GM21619 (cell line): ENCODE results near the gene GPATCH11.

Experiments used
- ATAC-seq: cut with Tn5 transposase; IDR thresholded peaks from one replicate; pipeline ENCODE4 v1.9.1; 2021; ENCODE audit not compliant: unreplicated experiment

GPATCH11 gene

DNA sequence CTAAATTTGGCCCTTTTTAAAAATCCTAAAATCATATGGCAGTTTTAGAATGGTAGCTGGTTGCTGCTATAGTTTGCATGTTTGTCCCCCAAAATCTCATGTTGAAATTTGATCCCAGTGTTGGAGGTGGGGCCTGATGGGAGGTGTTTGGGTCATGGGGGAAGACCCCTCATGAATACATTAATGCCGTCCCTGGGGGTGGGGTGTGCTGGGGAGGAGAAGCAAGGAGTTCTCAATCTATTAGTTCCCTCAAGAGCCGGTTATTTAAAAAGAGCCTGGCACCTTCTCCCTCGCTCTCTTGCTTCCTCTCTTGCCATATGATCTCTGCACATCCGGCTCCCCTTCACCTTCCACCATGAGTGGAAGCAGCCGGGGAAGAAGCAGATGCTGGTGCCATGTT is 20.8 kb downstream of the GPATCH11 start:
- no peak for ATAC-seq

DNA sequence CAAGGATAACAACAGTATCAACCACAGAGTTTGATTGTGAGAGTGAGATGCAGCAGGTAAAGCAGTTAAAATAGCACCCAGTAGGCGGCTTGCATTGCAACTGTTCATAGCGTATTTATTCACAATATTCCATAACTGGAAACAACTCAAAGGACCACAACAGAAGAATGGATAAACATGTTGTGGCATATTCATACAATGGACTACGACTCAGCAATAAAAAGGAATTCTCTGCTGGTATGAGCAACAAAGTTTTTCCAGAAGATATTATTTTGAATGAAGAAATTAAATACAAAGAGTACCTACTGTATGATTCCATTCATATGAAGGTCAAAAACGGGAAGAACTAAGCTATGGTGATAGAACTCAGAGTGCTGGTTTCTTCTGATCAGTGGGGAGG is 25.2 kb downstream of the GPATCH11 start:
- no peak for ATAC-seq

DNA sequence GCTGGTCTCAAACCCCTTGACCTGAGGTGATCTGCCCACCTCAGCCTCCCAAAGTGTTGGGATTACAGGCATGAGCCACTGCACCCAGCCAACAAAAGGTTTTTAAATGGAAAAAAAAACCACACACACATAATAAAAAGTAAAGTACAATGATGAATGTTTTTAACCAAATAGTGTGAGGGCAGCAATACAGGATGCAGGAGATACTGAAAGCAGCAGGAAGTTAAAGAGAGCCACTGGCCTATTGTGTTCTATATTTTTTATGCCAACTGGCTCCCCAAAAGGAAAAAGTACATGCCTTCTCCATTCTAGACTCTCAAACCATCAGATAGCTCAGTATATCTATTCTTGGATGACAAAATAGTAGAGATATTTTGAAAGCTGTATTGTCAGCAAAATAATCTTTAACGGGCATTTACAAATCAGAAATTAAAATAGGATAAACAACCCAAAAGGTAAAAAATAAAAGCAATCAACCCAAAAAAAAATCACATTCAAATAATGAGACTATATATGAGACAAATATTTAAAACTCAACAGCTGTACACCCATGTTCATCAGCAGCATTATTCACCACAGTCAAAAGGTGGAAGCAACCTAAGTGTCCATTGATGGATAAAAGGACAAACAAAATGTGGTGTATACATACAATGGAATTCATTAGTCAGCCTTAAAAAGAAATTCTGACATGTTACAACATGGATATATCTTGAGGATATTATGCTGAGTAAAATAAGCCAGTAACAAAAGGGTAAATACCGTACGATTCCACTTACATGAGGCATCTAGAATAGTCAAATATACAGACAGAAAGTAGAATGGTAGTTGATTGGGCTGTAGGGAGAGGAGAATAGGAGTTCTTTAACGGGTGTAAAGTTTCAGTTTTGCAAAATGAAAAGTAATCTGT is 26.2 kb downstream of the GPATCH11 start:
- no peak for ATAC-seq

DNA sequence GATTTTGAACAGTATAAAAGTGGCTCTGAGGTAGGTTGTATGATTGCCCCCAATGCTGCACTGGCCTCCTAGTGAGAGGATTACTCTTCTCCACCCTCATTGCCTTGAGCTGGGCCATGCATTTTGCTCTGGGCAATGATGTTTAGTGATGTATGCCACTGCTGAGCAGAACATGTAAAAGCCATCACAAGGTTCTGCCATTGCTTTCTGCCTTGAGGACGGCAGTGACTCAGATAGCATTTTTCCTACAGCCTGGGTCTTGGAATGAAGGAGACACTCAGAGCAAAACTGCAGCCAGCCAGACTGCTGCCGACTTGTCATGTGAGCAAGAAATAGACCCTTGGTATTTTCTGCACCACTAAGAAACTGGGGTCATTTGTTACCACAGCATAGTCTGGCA is 27.6 kb downstream of the GPATCH11 start:
- no peak for ATAC-seq

DNA sequence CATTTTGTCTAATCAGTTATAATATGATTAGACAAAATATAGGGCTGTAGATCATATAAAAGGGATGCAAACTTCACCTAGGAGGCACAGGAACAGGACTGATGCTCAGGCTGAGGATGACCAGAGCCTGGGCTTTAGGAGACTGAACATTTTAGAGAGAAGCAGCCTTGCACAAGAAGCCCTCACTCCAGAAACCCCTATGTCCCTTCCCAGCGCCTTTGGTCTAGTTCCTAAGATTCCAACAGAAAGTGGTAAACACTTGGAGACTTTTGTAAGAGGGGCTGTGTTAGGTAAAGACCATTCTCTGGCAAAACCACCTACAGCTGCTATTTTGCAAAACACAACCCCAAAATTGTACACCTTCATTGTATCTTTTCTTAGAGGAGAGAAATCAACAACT is 33.2 kb downstream of the GPATCH11 start:
- no peak for ATAC-seq

DNA sequence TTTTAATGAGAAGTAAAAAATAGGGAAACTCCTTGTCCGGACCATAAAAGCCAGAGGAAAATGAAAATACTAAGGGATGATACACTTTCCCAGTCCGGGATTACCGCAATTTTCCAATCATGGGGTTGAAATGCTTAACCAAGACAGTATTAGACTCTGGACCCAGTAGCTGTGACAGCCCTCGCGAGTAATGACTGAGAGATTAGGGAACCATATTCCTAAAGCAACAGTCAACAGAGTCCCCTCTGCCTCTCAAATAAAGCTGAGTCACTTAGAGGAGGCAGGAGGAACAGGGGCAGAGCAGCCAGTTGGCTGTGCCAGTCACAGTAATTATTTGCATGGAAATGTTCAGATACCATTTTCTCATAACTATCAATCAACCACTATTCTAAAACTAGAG is 34.8 kb downstream of the GPATCH11 start:
- ATAC-seq, result no peak

DNA sequence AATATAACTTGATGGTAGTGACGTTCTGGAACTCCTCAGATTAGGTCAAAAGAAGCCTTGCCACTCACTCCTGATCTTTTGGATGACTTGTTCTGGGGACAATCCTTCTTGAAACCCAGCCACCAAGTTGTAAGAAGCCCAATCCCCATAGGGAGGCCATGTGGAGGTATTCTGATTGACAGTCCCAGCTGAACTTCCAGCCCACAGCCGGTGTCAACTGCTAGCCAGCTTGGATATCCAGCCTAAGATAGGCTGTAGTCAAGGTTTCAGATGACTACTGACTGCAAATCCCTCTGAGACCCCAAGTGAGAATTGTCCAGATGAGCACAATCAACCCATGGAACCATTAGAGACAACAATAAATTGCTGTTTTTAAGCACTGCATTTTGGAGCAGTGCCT is 41.1 kb downstream of the GPATCH11 start:
- ATAC-seq, result no peak

DNA sequence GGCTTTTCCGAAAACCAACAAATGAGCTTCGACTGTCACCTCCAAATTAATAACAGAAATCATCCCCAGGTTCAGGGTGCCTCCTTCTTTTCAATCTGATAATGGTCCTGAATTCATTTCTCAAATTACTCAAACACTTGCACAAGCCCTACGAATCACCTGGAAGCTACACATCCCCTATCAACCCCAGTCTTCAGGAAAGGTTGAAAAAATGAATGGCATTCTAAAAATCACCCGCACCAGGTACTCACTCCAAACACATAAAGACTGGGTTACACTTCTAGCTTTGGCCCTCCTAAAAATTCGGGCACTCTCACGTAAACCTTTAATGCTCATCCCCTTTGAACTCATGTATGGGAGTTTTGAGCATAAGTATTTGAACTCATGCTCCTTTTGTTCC is 48.6 kb downstream of the GPATCH11 start:
- no peak for ATAC-seq

DNA sequence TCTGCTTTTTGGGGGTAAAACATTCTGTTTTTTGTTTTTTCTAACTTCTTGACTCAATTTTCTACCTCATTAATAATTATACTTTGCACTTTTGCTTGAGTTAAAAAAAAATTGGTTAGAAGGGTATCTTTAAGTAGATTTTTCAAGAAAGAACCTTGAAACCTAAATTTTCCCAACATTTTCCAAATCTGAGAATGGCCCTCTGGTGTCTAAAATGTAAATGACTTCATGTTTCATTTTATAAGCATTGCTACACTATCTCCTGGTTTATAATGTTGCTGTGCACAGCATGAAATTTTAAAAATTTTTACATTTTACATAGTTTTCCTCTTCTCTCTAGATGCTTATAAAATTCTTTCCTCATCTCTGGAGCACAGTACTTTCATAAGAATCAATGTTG is 58.2 kb downstream of the GPATCH11 start:
- ATAC-seq, result no peak

DNA sequence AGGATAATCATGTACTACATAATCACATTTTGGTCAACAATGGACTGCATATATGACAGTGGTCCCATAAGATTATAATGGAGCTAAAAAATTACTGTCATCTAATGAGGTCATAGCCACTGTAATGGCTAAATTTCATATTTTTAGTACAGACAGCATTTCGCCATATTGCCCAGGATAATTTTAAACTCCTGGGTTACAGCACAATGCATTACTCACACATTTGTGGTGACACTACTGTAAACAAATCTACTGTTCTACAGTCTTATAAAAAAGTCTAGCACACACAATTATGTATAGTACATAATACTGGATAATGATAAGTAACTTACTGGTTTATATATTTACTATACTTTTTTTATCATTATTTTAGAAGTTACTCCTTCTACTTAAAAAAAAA is 59.7 kb downstream of the GPATCH11 start:
- no peak for ATAC-seq

DNA sequence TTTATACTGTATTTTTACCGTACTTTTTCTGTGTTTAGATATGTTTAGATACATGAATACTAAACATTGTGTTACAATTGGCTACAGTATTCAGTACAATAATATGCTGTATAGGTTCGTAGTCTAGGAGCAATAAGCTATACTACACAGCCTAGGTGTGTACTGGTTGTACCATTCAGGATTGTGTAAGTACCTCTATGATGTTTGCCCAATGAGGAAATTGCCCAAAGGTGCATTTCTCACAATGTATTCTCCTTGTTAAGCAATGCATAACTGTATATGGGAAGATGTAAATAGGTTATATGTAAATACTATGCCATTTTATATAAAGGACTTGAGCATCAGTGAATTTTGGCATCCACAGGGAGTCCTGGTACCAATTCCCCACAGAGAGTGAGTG is 61.7 kb downstream of the GPATCH11 start:
- ATAC-seq, result no peak

DNA sequence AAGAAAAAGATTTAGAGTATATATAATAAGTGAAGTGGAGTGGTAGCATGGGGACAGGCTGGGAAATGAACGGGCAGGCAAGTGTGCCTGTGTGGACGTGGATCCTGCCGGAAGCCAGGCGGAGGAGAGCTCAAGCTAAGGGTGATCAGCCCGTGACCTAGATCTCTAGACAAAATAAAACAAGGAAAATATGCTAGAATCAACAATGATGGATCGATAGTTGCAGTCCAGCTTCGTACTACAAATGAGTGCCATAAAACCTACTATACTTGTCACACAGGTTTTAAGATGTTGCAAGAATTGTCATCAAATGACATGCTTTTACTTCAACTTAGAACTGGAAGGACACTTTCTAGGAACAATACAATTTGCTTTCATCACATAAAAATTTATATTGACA is 64.0 kb downstream of the GPATCH11 start:
- no peak for ATAC-seq
